ENCODE measurements around the gene CDK19.
"Not testable (repeated sequence)": the region's sequence is repeated elsewhere in the genome, so short reads cannot be mapped to it uniquely, and the experiment has no call there.

CDK19 gene

DNA sequence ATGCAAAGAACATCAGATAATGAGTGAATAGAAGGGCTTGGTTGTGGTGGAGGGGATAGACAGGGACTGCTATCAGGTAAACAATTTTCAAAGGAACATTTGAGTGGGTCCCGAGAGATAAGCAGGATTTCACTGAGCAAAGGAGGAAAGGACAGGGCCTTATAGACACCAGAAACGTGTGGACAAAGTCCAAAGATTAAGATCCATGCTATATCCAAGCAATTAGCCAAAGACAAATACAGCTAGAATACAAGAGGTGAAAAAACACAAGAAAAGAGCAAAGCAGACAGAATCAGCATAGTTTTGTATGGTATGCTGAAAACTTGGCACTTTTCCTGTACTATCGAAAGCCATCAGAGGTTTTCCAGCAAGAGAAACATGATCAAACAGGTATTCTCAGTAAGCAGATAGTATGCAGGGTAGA lies 59.8 kb downstream of the CDK19 start:
- DNase-seq, result no peak

DNA sequence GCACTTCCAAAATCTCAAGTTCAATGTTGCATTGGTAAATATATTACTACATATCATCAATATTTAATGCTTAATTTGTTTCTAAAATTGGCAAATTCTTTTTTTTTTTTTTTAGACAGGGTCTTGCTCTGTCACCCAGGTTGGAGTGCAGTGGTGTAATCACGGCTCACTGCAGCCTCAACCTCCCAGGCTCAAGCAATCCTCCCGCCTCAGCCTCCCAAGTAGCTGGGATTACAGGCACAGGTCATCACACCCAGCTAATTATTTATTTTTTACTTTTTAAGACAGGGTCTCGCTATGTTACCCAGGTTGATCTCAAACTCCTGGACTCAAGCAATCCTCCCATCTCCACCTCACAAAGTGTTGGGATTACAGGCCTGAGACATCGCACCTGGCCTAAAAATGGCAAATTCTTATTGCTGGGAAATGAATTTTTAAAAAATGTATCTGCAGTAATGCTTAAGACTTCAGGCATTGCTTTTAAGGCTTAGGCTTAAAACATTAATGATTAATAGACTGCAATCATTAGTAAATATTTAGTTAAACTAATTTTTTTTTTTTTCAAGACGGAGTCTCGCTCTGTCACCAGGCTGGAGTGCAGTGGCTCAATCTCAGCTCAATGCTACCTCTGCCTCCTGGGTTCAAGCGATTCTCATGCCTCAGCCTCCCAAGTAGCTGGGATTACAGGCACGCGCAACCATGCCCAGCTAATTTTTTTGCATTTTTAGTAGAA lies 61.2 kb downstream of the CDK19 start:
- not testable (repeated sequence) for DNase-seq

DNA sequence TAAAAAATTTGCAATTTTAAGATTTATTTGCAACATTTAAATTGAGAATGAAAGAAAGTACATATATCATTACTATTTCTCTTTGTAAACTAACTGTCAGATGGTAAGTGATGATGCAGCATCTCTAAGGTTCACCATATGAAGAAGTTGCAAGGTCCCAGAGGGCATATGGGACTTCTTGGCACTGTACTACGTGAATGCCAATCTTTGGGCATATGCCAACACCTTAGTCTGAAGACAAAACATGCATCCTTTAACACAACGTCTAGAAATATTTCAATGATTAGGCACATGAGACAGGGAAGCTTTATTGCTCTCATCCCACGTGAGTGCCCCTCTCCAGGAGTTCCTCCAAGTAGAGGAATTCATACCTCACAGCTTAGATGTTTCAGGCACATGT lies 66.8 kb downstream of the CDK19 start:
- DNase-seq, result no peak

DNA sequence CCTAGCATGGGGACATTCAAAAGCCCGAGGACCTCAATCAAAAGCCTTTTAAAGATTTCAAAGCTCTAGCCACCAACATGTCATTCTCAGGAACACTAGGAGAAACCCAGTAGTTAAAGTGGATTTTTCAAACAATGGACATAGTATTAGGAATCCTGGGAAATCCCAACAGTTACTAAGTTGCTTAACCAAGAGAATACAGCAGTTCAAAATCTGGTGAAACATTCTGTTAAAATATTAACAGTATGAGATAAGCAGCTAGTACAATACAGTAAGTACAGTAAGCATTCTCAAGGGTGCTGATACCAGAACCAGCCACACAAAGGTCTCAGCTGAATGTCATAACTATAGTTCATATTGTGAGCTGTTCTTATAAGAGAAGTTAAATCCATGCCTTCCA lies 68.6 kb downstream of the CDK19 start:
- DNase-seq, result no peak

DNA sequence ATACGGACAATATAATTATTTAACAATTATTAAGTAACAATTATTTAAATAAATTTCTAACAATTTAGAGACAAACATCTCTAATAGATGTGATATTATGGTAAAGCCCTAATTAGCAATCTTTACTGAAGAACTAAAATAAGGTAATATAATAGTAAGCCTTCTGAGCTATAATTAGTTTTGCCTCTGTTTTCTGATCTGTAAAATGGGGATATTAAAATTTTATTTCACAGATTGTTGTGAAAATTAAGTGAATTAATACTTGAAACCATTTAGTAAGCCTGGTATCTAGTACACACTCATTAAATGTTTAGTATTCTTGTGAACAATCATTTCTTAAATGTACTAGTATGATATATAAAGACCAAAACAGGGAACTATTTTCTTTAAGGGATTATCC lies 70.3 kb downstream of the CDK19 start:
- no peak for DNase-seq

DNA sequence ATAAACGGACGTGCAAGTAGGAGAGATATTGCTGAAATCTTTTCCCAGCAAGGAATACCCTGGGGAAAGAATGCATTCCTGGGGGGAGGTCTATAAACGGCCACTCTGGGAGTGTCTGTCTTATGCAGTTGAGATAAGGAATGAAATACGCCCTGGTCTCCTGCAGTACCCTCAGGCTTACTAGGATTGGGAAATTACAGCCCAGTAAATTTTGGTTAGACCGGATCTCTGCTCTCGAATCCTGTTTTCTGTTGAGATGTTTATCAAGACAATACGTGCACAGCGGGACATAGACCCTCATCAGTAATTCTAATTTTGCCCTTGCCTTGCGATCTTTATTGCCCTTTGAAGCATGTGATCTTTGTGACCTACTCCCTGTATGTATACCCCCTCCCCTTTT lies 72.7 kb downstream of the CDK19 start:
- DNase-seq, result not testable (repeated sequence)

DNA sequence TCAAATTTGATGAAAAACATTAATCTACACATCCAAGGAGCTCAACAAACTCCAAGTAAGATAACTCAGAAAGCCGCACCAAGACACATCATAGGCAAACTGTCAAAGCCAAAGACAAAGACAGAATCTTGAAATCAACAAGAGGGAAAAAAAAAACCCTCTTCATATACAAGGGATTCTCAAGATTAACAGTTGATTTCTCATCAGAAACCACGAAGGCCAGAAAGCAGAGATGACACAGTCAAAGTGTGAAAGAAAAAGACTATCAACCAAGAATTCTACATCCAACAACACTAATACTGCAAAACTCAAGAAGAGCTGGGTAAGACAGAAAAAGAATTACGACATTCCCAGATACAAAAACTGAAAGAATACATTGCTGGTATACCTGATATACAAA lies 73.8 kb downstream of the CDK19 start:
- DNase-seq, result no peak

DNA sequence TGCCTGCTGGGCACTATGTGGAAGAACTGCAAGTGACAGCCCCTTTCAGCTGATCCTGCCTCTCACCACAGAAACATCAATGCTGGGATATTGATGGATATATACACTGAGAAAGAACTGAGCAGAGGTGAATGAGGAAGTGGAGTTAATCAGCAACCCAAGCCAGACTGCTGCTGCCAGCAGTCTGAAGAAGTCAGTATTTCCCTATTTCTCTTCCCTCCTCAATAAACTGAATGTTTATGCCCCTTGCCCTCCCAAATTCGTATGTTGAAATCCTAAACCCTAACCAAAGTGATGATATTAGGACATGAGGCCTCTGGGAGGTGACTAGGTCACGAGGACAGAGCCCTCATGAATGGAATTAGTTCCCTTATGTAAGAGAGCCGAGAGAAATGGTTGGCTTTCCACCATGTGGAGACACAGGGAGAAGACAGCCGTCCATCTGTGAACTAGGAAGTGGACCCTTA lies 76.3 kb downstream of the CDK19 start:
- no peak for DNase-seq

DNA sequence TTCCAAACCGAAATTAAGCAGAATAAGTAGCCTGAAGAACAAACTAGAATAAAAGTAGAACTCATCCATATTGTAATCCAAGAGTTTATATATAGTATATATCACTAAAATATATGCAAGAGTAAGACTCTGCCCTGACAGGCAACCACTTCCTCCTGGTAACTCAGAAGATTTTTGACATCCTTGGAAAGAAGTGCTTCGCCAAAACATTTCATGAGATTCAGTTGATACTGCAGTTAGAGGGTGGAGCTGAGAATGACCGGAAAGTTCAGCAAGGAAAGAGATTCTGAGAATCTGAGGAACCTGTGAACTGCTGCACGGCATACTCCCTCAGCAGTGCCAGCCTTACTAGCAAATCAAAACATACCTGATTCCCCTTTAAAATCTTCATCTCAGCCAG lies 79.6 kb downstream of the CDK19 start:
- DNase-seq, result no peak

DNA sequence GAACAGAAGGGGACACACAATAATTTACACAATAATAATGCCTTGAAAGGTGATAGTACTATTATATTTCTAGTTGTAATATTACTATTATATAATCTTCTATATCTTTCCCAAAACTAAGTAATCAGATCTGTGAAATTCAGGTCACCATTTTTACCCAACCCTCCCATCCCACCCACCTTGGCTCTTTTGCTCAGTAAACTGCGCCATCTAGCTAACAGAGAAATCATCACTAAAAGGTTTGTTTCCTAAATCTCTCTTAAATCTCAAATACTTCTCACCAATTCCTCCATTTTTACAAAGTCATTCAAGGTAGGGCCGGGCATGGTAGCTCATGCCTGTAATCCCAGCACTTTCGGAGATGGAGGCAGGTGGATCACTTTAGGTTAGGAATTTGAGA lies 83.4 kb downstream of the CDK19 start:
- DNase-seq, result no peak

DNA sequence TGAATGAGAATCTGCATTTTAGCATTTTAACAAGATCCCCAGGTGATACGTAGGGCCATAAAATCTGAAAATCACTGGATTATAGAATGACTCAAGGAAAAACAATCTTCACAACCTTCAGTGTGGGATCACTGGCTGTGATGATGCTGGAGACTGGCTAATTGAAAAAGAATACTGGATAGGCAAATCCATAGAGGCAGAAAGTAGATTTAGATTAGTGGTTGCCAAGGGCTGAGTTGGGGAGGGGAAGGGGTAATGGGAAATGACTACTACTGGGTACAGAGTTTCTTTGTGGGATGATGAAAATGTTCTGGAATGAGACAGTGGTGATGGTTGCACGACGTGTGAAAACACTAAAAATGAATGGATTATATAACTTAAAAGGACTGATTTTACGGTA lies 84.1 kb downstream of the CDK19 start:
- DNase-seq, result no peak

DNA sequence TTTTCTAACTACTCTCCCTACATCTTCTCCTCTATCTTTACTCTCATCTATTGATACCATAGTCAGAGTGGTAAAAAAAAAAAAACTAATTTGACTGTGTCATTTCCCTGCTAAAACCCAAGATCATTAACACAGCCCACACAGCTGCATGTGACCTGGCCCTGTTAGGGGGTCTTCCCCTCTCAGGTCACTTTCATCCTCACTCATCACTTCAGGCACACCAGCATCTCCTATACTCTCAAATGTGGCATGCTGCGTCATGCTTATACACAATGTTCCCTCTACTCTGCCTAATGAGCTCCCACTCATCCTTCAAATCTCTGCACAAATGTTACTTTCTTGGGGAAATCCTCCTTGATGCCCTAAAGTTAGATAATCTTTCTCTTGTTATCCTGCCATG lies 86.8 kb downstream of the CDK19 start:
- no peak for DNase-seq

DNA sequence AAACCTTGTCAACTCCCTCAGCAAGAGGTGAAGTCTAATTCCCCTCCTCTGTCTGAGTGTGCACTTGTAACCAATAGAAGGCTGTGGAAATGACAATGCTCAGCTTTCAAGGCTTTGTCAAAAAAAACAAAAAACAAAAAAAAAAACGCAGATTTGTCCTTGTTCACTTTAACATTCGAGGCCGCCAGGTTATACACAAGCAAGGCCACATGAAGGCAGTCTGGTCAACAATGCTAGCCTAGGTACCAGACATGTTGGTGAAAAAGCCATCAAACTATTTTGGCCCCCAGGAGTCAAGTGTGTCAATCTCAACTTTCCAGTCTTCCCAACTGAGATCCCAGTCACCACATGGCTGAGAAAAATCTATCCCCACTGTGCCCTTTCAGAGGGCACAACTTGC lies 92.3 kb downstream of the CDK19 start:
- no peak for DNase-seq

DNA sequence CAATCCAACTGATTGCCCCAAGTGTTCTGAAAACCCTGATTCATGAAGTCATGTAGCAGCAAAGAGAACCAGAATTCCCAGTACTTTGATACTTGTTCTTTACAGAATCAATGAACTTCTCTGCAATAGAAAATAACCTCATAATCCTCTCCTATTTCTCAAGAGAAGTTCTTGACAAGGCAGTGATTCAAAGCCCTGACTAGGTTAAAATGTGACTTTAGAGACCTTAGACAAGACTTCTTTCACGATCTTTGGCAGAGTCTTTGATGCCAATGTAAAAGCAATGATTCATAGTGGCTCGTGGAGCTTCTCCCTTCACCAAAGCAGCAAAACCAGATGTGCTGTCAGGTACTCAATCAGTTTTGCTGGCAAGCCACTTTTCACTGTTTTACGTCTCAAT lies 95.2 kb downstream of the CDK19 start:
- no peak for DNase-seq

DNA sequence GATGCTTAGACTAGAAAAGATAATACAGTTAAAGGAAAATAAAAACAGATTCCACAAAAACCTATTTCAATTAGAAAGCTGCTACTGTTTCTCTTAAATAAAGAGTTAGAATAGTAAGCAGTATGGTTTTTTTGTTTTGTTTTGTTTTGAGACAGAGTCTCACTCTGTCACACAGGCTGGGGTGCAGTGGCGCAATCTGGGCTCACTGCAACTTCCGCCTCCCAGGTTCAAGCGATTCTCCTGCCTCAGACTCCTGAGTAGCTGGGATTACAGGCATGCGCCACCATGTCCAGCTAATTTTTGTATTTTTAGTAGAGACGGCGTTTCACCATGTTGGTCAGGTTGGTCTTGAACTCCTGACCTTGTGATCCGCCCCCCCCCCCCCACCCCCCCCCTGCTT lies 95.7 kb downstream of the CDK19 start:
- DNase-seq, result not testable (repeated sequence)

DNA sequence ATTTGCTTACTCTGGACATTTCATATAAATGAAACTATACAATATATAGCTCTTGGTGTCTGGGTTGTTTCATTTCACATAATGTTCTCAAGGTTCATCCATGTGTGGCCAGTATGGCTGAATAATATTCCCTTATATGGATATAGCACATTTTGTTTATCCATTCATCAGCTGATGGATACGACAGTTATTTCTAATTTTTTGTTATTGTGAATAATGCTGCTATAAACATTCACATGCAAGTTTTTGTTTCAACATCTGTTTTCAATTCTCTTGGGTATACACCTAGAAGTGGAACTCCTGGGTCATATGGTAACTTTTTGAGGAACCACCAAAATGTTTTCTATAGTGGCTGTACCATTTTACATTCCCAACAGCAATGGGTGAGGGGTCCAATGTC lies 101.1 kb downstream of the CDK19 start:
- DNase-seq, result no peak

DNA sequence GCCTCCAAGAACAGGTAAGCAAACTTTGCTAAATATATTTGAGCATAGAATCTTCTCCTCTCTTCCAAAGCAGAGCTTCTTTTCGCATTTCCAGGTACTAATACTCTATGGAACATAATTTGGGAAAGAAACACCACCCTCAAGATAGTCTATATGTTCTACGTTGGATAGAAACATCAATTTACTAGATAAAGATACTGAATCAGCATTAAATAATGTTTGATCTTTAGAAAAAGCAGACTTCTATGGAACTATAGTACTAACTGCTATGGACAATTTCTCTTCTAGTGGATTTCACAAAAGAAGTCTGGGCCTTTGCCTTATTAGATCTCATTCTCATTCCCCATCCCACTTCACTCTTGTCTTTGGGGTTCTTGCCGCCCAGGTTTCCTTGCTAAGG lies 103.0 kb downstream of the CDK19 start:
- no peak for DNase-seq

DNA sequence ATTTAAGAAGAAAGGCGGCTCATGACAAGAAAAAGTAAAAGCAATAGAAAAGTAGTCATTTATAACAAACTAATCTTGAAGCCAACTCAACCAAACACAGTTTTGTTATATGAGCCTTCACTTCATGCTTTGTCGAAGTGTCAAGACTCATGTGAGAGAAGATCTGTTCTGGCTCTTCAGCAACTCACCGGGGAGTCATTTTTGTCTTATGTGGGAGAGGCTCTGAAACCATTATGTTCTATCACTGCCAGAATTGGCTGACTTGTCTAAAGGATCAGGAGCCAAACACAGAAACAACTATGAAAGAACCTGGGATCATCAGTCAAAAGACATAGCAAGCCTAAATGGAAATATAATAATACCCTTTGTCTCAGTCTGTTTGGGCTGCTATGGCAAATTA lies 105.2 kb downstream of the CDK19 start:
- DNase-seq, result no peak

DNA sequence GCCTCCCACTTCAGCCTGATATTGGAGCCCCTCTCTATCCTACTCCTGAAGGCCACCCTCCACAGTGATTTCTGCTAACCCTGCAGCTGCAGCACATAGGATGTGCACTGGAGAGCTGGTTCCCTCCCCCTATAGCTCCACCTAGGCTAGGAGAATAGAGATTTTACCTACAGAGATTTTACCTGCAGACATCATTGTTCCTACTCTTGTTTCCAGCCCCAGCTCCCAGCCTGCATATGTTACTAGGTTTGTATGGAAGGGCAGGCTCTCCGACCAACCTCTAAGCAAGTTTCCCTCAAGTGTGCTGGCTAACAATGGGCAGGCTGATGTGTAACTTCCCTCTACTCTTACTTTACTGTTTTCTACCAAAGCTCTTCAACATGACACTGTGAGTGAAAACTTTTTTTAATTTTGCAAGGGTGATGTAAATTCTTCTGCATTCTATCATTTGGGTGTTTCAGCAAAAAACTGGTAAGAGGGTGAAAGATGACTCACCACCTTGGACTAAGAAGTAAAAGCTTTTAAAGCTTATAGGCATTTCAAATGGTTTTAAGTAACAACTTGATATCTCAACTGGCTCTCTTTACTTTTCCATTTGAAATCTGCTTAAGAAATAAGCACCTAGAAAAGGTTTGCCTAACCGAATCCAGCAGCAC lies 106.8 kb downstream of the CDK19 start:
- no peak for DNase-seq

DNA sequence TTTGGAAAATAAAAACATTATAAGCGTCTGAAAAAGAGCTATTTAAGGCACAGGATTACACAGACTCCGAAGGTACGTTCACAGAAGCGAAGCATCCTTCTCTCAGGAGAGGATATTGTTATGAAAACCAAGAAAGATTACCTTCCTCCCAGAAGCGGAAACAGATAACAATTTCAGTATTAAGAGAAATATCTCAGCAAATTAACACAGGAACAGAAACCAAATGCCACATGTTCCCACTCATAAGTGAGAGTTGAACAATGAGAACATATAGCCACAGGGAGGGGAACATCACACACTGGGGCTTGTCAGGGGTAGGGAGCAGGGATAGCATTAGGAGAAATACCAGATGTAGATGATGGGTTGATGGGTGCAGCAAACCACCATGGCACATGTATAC lies 109.7 kb downstream of the CDK19 start:
- DNase-seq, result no peak

DNA sequence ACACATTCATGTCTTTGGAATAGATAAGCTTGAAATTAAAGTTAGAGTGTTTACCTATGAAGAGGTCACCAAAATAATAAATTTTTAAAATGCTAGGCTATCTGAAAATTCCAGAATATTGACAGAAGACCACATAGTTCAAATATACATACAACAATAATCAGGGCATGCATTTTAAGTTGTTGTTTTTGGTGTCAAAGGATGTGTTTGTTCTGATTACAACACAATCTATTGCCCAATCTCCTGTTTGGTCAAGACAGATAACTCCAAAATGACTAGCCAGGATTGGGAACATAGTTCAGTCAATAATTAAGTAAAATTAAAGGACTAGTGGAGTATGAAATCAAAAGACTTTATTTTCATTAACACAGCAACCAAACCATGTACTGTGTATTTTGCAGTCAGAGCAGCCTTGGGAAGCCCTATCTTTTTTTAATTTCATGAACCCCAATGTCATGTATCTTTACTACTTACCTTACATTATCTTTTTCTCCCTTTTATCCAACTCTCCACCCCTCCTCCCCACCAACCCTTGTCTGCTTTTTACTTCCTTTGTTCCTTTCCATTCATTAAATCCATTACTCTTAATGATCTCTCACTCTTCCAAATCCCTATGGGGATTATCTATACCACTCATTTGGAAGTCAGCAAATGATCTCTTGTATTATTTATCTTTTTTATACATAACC lies 111.2 kb downstream of the CDK19 start:
- peak; percentile 15 for DNase-seq

DNA sequence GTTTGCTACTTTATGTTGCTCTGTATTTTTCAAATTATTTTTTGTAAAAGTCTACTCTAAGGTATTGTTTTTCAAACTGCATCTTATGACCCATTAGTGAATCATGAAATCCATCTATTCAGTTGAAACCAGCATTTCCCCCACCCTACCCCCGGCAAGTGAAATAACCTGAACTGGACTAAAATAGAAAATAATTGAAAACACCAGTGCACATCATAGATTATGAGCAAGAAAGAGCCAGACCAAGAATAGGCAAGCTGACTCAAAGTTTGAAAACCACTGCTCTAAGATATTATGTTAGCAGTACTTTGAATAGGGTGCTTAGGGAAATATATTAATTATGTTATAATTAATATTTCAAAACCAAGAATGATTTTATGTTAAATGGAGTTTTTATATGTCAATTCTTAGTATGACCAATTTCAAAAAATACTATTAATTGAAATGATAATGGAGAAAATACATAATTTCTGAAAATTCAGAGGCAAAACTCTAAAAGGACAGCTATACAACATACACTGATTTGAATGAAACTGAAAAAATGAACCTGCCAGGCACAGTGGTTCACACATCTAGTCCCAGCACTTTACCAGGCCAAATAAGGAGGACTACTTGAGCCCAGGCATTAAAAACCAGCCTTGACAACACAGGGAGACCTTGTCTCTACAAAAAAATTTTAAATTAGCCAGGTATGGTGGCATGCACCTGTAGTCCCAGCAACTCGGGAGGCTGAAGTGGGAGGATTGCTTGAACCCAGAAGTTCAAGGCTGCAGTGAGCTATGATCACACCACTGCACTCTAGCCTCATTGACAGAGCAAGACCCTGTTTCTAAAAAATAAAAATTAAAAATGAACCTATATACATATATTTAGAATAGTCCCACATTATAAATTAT lies 112.0 kb downstream of the CDK19 start:
- DNase-seq, result no peak

DNA sequence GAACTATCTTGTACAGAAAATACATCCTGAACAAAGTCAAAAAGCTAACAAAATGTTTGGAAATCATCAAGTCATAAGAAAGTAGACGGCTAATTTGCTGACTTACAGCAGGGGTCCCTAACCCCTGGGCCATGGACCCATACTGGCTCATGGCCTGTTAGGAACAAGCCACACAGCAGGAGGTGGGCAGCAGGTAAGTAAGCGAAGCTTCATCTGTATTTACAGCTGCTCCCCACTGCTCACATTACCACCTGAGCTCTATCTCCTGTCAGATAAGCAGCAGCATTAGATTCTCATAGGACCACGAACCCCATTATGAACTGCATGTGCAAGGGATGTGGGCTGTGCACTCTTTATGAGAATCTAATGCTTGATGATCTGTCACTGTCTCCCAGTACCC lies 115.5 kb downstream of the CDK19 start:
- DNase-seq, result no peak
